A673 (cell line): ENCODE measurements around the gene FZD1. TPM values are rescaled to one million over a fixed set of nuclear protein-coding genes. Genes with fewer than 3 reads are reported as not detected.

Source experiments
- BruUV-seq: library from RNA; stranded (reverse); fragments of 400-500 nt; replicated peaks from 2 replicates; lab custom pipeline; 2021; lab: Mats Ljungman, UMichigan
- CTCF ChIA-PET: fragments of 300-600 bp; sonication (Branson Sonifier 250); formaldehyde crosslinking; loops from one replicate; lab custom pipeline; 2022; ENCODE audit warnings: antibody characterized with exemption; lab: Charles Lee
- POLR2A ChIA-PET: fragments of 300-600 bp; sonication (Branson Sonifier 250); formaldehyde crosslinking; loops from one replicate; lab custom pipeline; 2022; ENCODE audit warnings: antibody characterized with exemption; ENCODE audit not compliant: low non-redundant PET; lab: Charles Lee
- DNase-seq: peaks from one replicate; pipeline ENCODE4 v3.0.0-alpha.2; 2015; ENCODE audit warnings: low spot score
- H3K27ac ChIP-seq: fragments of 200-600 bp; sonication (generic); 2 replicates; pipeline ENCODE4 v1.5.1; 2016; ENCODE audit warnings: mixed run types, low read depth, mild to moderate bottlenecking, mixed read lengths, antibody characterized with exemption, low read length; ENCODE audit not compliant: poor library complexity, severe bottlenecking
- H3K27me3 ChIP-seq: fragments of 200-600 bp; sonication (generic); replicated peaks from 2 replicates; pipeline ENCODE4 v1.6.1; 2017; ENCODE audit warnings: mixed run types, low read depth, mild to moderate bottlenecking, mixed read lengths, antibody characterized with exemption, low read length; ENCODE audit not compliant: insufficient read depth, poor library complexity
- H3K36me3 ChIP-seq: fragments of 200-600 bp; sonication (generic); 2 replicates; pipeline ENCODE4 v1.6.1; 2016; ENCODE audit warnings: mixed run types, mild to moderate bottlenecking, mixed read lengths, antibody characterized with exemption, low read length; ENCODE audit not compliant: insufficient read depth, poor library complexity, severe bottlenecking
- H3K4me1 ChIP-seq: fragments of 200-600 bp; sonication (generic); 2 replicates; pipeline ENCODE4 v1.6.1; 2017; ENCODE audit warnings: mixed run types, mild to moderate bottlenecking, mixed read lengths, antibody characterized with exemption, low read length; ENCODE audit not compliant: insufficient read depth, poor library complexity, severe bottlenecking
- H3K4me3 ChIP-seq: fragments of 200-600 bp; sonication (generic); 2 replicates; pipeline ENCODE4 v1.5.1; 2016; ENCODE audit warnings: low read depth, mixed run types, mild to moderate bottlenecking, mixed read lengths, low read length; ENCODE audit not compliant: poor library complexity, severe bottlenecking
- H3K9me3 ChIP-seq: fragments of 200-600 bp; sonication (generic); 2 replicates; pipeline ENCODE4 v1.6.1; 2016; ENCODE audit warnings: mixed run types, low read depth, mild to moderate bottlenecking, mixed read lengths, antibody characterized with exemption, low read length; ENCODE audit not compliant: poor library complexity, severe bottlenecking
- CTCF ChIP-seq: fragments of 300-800, 200-600 bp; sonication (generic); conservative IDR thresholded peaks from 2 replicates; pipeline ENCODE4 v1.5.1; 2017; ENCODE audit warnings: low read depth, mild to moderate bottlenecking, antibody characterized with exemption, low read length, moderate library complexity, mixed read lengths
- EZH2 ChIP-seq: fragments of 200-600 bp; sonication (generic); IDR thresholded peaks from 2 replicates; pipeline ENCODE4 v1.6.1; 2017; ENCODE audit warnings: borderline replicate concordance, low read depth, mild to moderate bottlenecking, mixed read lengths, antibody characterized with exemption, low read length; ENCODE audit not compliant: poor library complexity, severe bottlenecking
- intact Hi-C: fragments of 100-400 bp; cut with micrococcal nuclease; formaldehyde crosslinking; loops from one replicate; pipeline ENCODE4 v1.10.0; 2022; ENCODE audit not compliant: unreplicated experiment
- total RNA-seq: library from RNA; stranded (reverse); gene quantifications from 2 replicates; pipeline ENCODE4 v1.2.3, GENCODE V29; 2021

Gene FZD1
- total RNA-seq, 1 experiment from 2014 or later, result 49.9 TPM

GRCh38 chr7:91293136-91293535, 28.9 kb downstream of the FZD1 start:
- H3K36me3 ChIP-seq, result no peaks in the 10 kb centered on the region
- no peak for TF ChIP-seq EZH2
- TF ChIP-seq CTCF, result no peak
- H3K27ac ChIP-seq, result no peak overlapping the region
- CTCF ChIA-PET, result no interaction called here
- POLR2A ChIA-PET, result interaction anchor here (0.6 kb wide), 1 partner anchor 9 kb away, joined by 3 read pairs; no protein-coding TSS in a partner anchor
- H3K27me3 ChIP-seq, result no peaks in the 10 kb centered on the region
- intact Hi-C loops, result no loop called here
- no TSS peak for BruUV-seq
- no peak overlapping the region for H3K4me3 ChIP-seq
- DNase-seq, result no peak
- H3K4me1 ChIP-seq, result peaks cover 20% of the 10 kb centered on the region
- no peaks in the 10 kb centered on the region for H3K9me3 ChIP-seq

- Histone ChIP-seq H3K9me3 (no peaks in the 10 kb centered on the region), H3K27me3 (no peaks in the 10 kb centered on the region), H3K27ac (no peak overlapping the region), H3K4me3 (no peak overlapping the region), H3K4me1 (peaks cover 20% of the 10 kb centered on the region), H3K36me3 (no peaks in the 10 kb centered on the region)
- no TSS peak for BruUV-seq
- intact Hi-C loops, result no loop called here
- no peak for TF ChIP-seq CTCF
- TF ChIP-seq EZH2, result no peak
- ChIA-PET CTCF (no interaction called here), POLR2A (no interaction called here)
- no peak for DNase-seq
These were observed 29.6 kb downstream of the FZD1 start for GRCh38 chr7:91293840-91294239.

- intact Hi-C loops, result no loop called here
- Histone ChIP-seq H3K4me1 (peaks cover 20% of the 10 kb centered on the region), H3K27me3 (no peaks in the 10 kb centered on the region), H3K27ac (no peak overlapping the region), H3K9me3 (no peaks in the 10 kb centered on the region), H3K4me3 (no peak overlapping the region), H3K36me3 (no peaks in the 10 kb centered on the region)
- no TSS peak for BruUV-seq
- TF ChIP-seq EZH2 (no peak), CTCF (no peak)
- CTCF ChIA-PET, result no interaction called here
- peak; percentile 39 for DNase-seq
- POLR2A ChIA-PET, result no interaction called here
These were observed 30.5 kb downstream of the FZD1 start for GRCh38 chr7:91294639-91295220.
